ENCODE data around the gene PLP2. TPM values are rescaled to one million over a fixed set of nuclear protein-coding genes. Genes with fewer than 3 reads are reported as not detected.

Gene PLP2
- total RNA-seq, 3 donors from 2014 or later (not counting 1 experiment from before 2014, with no cell fraction given): 29.3 to 69.7 (median 34.8) TPM

DNA sequence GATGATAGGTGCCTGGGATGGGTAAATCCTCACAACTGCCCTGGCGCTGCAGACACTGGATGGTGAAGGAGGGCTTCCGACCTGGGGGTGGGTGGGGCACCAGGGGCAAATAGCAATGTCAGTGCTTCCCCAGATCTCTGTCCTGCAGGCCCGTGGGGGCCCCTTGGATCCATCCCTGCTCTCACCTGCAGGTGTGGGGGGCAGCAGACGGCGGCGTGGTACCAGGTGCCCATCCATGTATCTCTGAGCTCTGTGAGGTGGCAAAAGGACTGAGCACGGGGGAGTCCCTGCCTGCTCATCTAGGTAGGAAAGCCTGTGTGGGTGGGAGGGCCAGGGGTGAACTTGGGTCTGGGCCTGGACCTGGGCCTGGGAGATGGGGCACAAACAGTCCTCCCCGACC, 34.8 kb downstream of the PLP2 start:
- no peaks in the 10 kb centered on the region for H3K36me3 ChIP-seq (ENCODE audit: control insufficient read depth, insufficient read depth, low read length)
- H3K4me1 ChIP-seq (ENCODE audit: control insufficient read depth, insufficient read depth, low read length): no peaks in the 10 kb centered on the region
- 79% methylated on average over 7 of the region's 8 CpGs for WGBS (ENCODE audit: insufficient coverage)
- H3K36me3 Mint-ChIP-seq: no peaks in the 10 kb centered on the region
- TF ChIP-seq CTCF (IDR thresholded peaks at IDR 0.05): no peak
- no peak overlapping the region for H3K4me3 ChIP-seq (ENCODE audit: low read length)
- ATAC-seq (no peak), DNase-seq (no peak)
- H3K27ac ChIP-seq (ENCODE audit: low read length): no peak overlapping the region
- no peaks in the 10 kb centered on the region for H3K27me3 Mint-ChIP-seq (ENCODE audit: low read depth in 2 of 2)
- no peak overlapping the region for H3K27ac Mint-ChIP-seq
- H3K27me3 ChIP-seq (ENCODE audit: control insufficient read depth, insufficient read depth, low read length): no peaks in the 10 kb centered on the region
- H3K9me3 Mint-ChIP-seq: no peaks in the 10 kb centered on the region
- H3K4me3 Mint-ChIP-seq: no peak overlapping the region
- intact Hi-C loops (cut with micrococcal nuclease): no loop called here
- no peaks in the 10 kb centered on the region for H3K4me1 Mint-ChIP-seq
- H3K9me3 ChIP-seq (ENCODE audit: control insufficient read depth, insufficient read depth, low read length): no peaks in the 10 kb centered on the region

DNA sequence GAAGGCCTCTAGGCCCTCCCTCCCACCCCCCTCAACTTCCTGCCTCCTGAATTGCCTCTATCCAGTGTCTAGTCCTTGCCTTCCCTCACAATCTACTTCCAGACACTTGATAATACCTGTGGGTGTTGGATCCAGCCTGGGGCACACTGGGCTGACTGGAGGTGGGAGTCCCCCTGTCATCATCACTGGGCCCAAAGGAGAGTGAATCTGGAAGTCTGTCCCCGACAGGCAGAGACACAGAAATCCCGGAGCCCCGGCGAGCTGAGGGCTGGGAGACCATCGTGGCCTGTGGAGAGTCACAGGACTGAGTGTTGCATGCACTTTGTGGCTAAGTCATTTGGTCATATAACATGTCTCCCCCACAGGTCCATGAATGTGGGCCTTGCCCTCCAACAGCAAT, 36.7 kb downstream of the PLP2 start:
- no peaks in the 10 kb centered on the region for H3K36me3 ChIP-seq (ENCODE audit: control insufficient read depth, insufficient read depth, low read length)
- H3K27me3 ChIP-seq (ENCODE audit: control insufficient read depth, insufficient read depth, low read length): no peaks in the 10 kb centered on the region
- Mint-ChIP-seq H3K9me3 (no peaks in the 10 kb centered on the region), H3K36me3 (no peaks in the 10 kb centered on the region), H3K27ac (no peak overlapping the region), H3K4me1 (no peaks in the 10 kb centered on the region), H3K27me3 (ENCODE audit: low read depth in 2 of 2) (peaks cover 0 to 4% of the 10 kb centered on the region in 2 donors), H3K4me3 (no peak overlapping the region)
- no peak overlapping the region for H3K4me3 ChIP-seq (ENCODE audit: low read length)
- DNase-seq: no peak
- no peak for TF ChIP-seq CTCF (IDR thresholded peaks at IDR 0.05)
- H3K4me1 ChIP-seq (ENCODE audit: control insufficient read depth, insufficient read depth, low read length): no peaks in the 10 kb centered on the region
- ATAC-seq: no peak
- WGBS (ENCODE audit: insufficient coverage): 93% methylated on average over 5 of the region's 5 CpGs
- intact Hi-C loops (cut with micrococcal nuclease): no loop called here
- no peak overlapping the region for H3K27ac ChIP-seq (ENCODE audit: low read length)
- no peaks in the 10 kb centered on the region for H3K9me3 ChIP-seq (ENCODE audit: control insufficient read depth, insufficient read depth, low read length)

GRCh38 chrX:49209434-49210251, 37.9 kb downstream of the PLP2 start:
- H3K27me3 Mint-ChIP-seq (ENCODE audit: low read depth in 2 of 2): peaks cover 0 to 4% of the 10 kb centered on the region in 2 donors
- H3K4me1 Mint-ChIP-seq: no peaks in the 10 kb centered on the region
- TF ChIP-seq CTCF (IDR thresholded peaks at IDR 0.05): no peak
- peak overlapping the region; percentile 42 for H3K4me3 Mint-ChIP-seq
- H3K27ac ChIP-seq (ENCODE audit: low read length): no peak overlapping the region
- peak; percentile 54 to 84 (median 77) for ATAC-seq
- WGBS (ENCODE audit: insufficient coverage): 40% methylated on average over 24 of the region's 28 CpGs
- peak in 1 of 2 donors; percentile 4 for DNase-seq
- H3K4me3 ChIP-seq (ENCODE audit: low read length): no peak overlapping the region
- no peaks in the 10 kb centered on the region for H3K9me3 ChIP-seq (ENCODE audit: control insufficient read depth, insufficient read depth, low read length)
- H3K27ac Mint-ChIP-seq: no peak overlapping the region
- H3K4me1 ChIP-seq (ENCODE audit: control insufficient read depth, insufficient read depth, low read length): no peaks in the 10 kb centered on the region
- H3K9me3 Mint-ChIP-seq: no peaks in the 10 kb centered on the region
- H3K36me3 Mint-ChIP-seq: no peaks in the 10 kb centered on the region
- intact Hi-C loops (cut with micrococcal nuclease): no loop called here
- H3K36me3 ChIP-seq (ENCODE audit: control insufficient read depth, insufficient read depth, low read length): no peaks in the 10 kb centered on the region
- H3K27me3 ChIP-seq (ENCODE audit: control insufficient read depth, insufficient read depth, low read length): no peaks in the 10 kb centered on the region

DNA sequence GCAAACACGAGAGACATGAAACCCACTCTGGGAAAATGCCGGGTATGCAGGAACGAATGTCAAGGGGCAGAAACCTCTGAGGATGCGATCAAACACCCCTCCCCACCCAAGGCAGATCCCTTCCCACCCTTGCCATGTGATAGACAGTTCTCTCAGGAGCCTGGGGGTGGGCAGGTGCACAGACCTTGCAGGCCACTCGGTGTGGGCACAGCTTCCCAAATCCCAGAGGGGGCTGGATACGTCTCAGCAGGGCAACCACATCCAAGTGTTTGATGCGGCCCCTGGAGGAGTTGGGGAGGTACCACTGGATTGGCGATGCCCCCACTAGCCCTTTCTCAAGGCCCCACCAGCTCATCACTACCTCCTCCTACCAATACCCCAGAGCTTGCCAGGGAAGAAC, 38.7 kb downstream of the PLP2 start:
- no peak overlapping the region for H3K4me3 ChIP-seq (ENCODE audit: low read length)
- H3K27ac ChIP-seq (ENCODE audit: low read length): no peak overlapping the region
- no peaks in the 10 kb centered on the region for H3K9me3 ChIP-seq (ENCODE audit: control insufficient read depth, insufficient read depth, low read length)
- H3K36me3 ChIP-seq (ENCODE audit: control insufficient read depth, insufficient read depth, low read length): no peaks in the 10 kb centered on the region
- no peaks in the 10 kb centered on the region for H3K36me3 Mint-ChIP-seq
- 85% methylated on average over 5 of the region's 8 CpGs for WGBS (ENCODE audit: insufficient coverage)
- no peak for DNase-seq
- no peak for ATAC-seq
- no peak for TF ChIP-seq CTCF (IDR thresholded peaks at IDR 0.05)
- intact Hi-C loops (cut with micrococcal nuclease): no loop called here
- no peaks in the 10 kb centered on the region for H3K4me1 Mint-ChIP-seq
- no peak overlapping the region for H3K27ac Mint-ChIP-seq
- H3K4me3 Mint-ChIP-seq: no peak overlapping the region
- no peaks in the 10 kb centered on the region for H3K27me3 ChIP-seq (ENCODE audit: control insufficient read depth, insufficient read depth, low read length)
- peaks cover 0 to 4% of the 10 kb centered on the region in 2 donors for H3K27me3 Mint-ChIP-seq (ENCODE audit: low read depth in 2 of 2)
- H3K4me1 ChIP-seq (ENCODE audit: control insufficient read depth, insufficient read depth, low read length): no peaks in the 10 kb centered on the region
- H3K9me3 Mint-ChIP-seq: no peaks in the 10 kb centered on the region

Data from natural killer cell (primary cell).